ENCODE results near the gene SEC14L1. TPM values are rescaled to one million over a fixed set of nuclear protein-coding genes. Genes with fewer than 3 reads are reported as not detected.
"Not testable (repeated sequence)": the region's sequence is repeated elsewhere in the genome, so short reads cannot be mapped to it uniquely, and the experiment has no call there.

Gene SEC14L1
- total RNA-seq, 1 experiment from 2014 or later, result 279 TPM

DNA sequence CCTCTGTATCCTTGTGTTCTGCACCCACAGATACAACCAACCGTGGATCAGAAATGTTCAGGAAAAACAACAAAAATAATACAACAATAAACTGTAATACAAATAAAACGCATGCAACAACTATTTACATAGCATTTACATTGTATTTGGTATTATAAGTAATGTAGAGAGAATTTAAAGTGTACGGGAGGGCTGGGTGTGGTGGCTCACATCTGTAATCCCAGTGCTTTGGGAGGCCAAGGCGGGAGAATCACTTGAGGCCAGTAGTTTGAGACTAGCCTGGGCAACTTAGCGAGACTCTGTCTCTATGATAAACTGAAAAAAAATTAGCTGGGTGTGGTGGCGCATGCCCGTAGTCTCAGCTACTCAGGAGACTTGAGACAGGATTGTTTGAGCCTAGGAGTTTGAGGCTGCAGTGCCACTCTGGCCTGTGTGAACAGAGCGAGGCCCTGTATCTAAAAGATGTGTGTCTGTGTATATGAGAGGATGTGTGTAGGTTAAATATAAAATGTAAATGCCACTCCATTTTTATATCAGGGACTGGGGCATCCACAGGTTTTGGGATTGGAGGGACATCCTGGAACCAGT is 13.3 kb downstream of the SEC14L1 start:
- Histone ChIP-seq H3K4me1 (ENCODE audit: control insufficient read depth, insufficient read depth, low read length) (peaks cover 55% of the 10 kb centered on the region), H3K27ac (ENCODE audit: low read length) (peak overlapping the region; percentile 67), H3K27me3 (ENCODE audit: control insufficient read depth, insufficient read depth, low read length) (no peaks in the 10 kb centered on the region), H3K36me3 (ENCODE audit: control insufficient read depth, insufficient read depth, low read length) (peaks cover 20% of the 10 kb centered on the region), H3K4me3 (ENCODE audit: low read depth in 2 of 2, low read length in 2 of 2) (no peak overlapping the region), H3K9me3 (ENCODE audit: control insufficient read depth, insufficient read depth, low read depth, low read length) (no peaks in the 10 kb centered on the region)
- ATAC-seq (peak; percentile 58; the same call in 1 of the 2 replicates), DNase-seq (ENCODE audit: low read depth, low spot score) (no peak)
- in situ Hi-C loops (cut with HindIII; ENCODE audit: low pct_unique_long_range_greater_than_20kb, low sequenced_read_pairs) (no loop called here), intact Hi-C loops (cut with micrococcal nuclease; ENCODE audit: unreplicated experiment) (no loop called here)
- no TSS peak for BruUV-seq (replicated peaks)
- no peak for TF ChIP-seq TCF7L2 (IDR thresholded peaks at IDR 0.05; ENCODE audit: low read depth, low read length)
- TF ChIP-seq POLR2AphosphoS5 (IDR thresholded peaks at IDR 0.05; ENCODE audit: low read depth, low read length), result no peak; the same call in 1 of the 2 replicates
- TF ChIP-seq SIN3A (IDR thresholded peaks at IDR 0.05; ENCODE audit: borderline replicate concordance, insufficient read depth, low read depth, low read length), result no peak
- TF ChIP-seq, protein P1, sequence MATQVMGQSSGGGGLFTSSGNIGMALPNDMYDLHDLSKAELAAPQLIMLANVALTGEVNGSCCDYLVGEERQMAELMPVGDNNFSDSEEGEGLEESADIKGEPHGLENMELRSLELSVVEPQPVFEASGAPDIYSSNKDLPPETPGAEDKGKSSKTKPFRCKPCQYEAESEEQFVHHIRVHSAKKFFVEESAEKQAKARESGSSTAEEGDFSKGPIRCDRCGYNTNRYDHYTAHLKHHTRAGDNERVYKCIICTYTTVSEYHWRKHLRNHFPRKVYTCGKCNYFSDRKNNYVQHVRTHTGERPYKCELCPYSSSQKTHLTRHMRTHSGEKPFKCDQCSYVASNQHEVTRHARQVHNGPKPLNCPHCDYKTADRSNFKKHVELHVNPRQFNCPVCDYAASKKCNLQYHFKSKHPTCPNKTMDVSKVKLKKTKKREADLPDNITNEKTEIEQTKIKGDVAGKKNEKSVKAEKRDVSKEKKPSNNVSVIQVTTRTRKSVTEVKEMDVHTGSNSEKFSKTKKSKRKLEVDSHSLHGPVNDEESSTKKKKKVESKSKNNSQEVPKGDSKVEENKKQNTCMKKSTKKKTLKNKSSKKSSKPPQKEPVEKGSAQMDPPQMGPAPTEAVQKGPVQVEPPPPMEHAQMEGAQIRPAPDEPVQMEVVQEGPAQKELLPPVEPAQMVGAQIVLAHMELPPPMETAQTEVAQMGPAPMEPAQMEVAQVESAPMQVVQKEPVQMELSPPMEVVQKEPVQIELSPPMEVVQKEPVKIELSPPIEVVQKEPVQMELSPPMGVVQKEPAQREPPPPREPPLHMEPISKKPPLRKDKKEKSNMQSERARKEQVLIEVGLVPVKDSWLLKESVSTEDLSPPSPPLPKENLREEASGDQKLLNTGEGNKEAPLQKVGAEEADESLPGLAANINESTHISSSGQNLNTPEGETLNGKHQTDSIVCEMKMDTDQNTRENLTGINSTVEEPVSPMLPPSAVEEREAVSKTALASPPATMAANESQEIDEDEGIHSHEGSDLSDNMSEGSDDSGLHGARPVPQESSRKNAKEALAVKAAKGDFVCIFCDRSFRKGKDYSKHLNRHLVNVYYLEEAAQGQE (IDR thresholded peaks at IDR 0.05; ENCODE audit: insufficient read depth in 1 of 2, low read depth in 2 of 2, low read length in 1 of 2), result no peak
- TF ChIP-seq, protein P2, sequence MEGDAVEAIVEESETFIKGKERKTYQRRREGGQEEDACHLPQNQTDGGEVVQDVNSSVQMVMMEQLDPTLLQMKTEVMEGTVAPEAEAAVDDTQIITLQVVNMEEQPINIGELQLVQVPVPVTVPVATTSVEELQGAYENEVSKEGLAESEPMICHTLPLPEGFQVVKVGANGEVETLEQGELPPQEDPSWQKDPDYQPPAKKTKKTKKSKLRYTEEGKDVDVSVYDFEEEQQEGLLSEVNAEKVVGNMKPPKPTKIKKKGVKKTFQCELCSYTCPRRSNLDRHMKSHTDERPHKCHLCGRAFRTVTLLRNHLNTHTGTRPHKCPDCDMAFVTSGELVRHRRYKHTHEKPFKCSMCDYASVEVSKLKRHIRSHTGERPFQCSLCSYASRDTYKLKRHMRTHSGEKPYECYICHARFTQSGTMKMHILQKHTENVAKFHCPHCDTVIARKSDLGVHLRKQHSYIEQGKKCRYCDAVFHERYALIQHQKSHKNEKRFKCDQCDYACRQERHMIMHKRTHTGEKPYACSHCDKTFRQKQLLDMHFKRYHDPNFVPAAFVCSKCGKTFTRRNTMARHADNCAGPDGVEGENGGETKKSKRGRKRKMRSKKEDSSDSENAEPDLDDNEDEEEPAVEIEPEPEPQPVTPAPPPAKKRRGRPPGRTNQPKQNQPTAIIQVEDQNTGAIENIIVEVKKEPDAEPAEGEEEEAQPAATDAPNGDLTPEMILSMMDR (IDR thresholded peaks at IDR 0.05), result no peak
- POLR2A ChIA-PET, result interaction anchor here (0.6 kb wide), 1 partner anchor 29 kb away, joined by 5 read pairs; no protein-coding TSS in a partner anchor
- CTCF ChIA-PET, result no interaction called here

DNA sequence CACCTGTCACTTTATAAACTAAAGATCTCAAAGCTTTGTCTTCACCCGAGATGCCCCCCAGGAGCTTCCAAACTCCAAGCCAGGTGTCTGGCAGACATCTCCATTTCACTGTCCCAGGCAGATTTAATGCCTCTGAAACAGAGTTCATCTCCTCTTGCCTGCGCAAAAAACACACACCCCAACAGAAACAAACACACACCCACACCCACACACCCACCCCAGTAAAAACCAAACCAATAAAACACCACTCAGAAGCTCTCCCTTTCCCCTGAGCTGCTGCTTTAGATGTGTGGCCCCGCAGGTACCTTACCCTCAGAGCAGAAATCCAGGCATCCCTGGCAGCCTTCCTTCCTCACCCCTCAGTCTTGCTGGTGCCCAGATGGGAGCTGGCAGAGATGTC is 14.4 kb downstream of the SEC14L1 start:
- ChIA-PET CTCF (no interaction called here), POLR2A (no interaction called here)
- TF ChIP-seq SIN3A (IDR thresholded peaks at IDR 0.05; ENCODE audit: borderline replicate concordance, insufficient read depth, low read depth, low read length), result no peak
- H3K36me3 ChIP-seq (ENCODE audit: control insufficient read depth, insufficient read depth, low read length), result peaks cover 18% of the 10 kb centered on the region
- H3K27me3 ChIP-seq (ENCODE audit: control insufficient read depth, insufficient read depth, low read length), result no peaks in the 10 kb centered on the region
- intact Hi-C loops (cut with micrococcal nuclease; ENCODE audit: unreplicated experiment), result no loop called here
- no peak for ATAC-seq
- DNase-seq (ENCODE audit: low read depth, low spot score), result no peak
- no peak overlapping the region for H3K4me3 ChIP-seq (ENCODE audit: low read depth in 2 of 2, low read length in 2 of 2)
- BruUV-seq (replicated peaks), result no TSS peak
- H3K27ac ChIP-seq (ENCODE audit: low read length), result no peak overlapping the region; the same call in 1 of the 2 replicates
- H3K4me1 ChIP-seq (ENCODE audit: control insufficient read depth, insufficient read depth, low read length), result peaks cover 51% of the 10 kb centered on the region
- in situ Hi-C loops (cut with HindIII; ENCODE audit: low pct_unique_long_range_greater_than_20kb, low sequenced_read_pairs), result loop anchor here (5.0 kb wide), 1 partner anchor 33 kb away; no protein-coding TSS in a partner anchor
- no peaks in the 10 kb centered on the region for H3K9me3 ChIP-seq (ENCODE audit: control insufficient read depth, insufficient read depth, low read depth, low read length)

- peaks cover 52% of the 10 kb centered on the region for H3K4me1 ChIP-seq (ENCODE audit: control insufficient read depth, insufficient read depth, low read length)
- CTCF ChIA-PET; ATAC-seq; H3K27ac ChIP-seq (ENCODE audit: low read length); H3K36me3 ChIP-seq (ENCODE audit: control insufficient read depth, insufficient read depth, low read length); H3K9me3 ChIP-seq (ENCODE audit: control insufficient read depth, insufficient read depth, low read depth, low read length); H3K27me3 ChIP-seq (ENCODE audit: control insufficient read depth, insufficient read depth, low read length); H3K4me3 ChIP-seq (ENCODE audit: low read depth in 2 of 2, low read length in 2 of 2); POLR2A ChIA-PET; intact Hi-C loops (cut with micrococcal nuclease; ENCODE audit: unreplicated experiment); BruUV-seq (replicated peaks); DNase-seq (ENCODE audit: low read depth, low spot score): not testable (repeated sequence)
- in situ Hi-C loops (cut with HindIII; ENCODE audit: low pct_unique_long_range_greater_than_20kb, low sequenced_read_pairs), result loop anchor here (5.0 kb wide), 1 partner anchor 35 kb away; no protein-coding TSS in a partner anchor
Measured at GRCh38 chr17:77157766-77158165, 17.0 kb downstream of the SEC14L1 start.
